Chondrocyte (in vitro differentiated cells): ENCODE measurements around the gene FMNL2. TPM values are rescaled to one million over a fixed set of nuclear protein-coding genes. Genes with fewer than 3 reads are reported as not detected.

ENCODE experiments used
- DNase-seq: peaks from one replicate; pipeline ENCODE4 v3.0.0; 2021; ENCODE audit warnings: mixed read lengths, low spot score
- H3K27ac Mint-ChIP-seq: one replicate; pipeline ENCODE4 v1.8.0; 2021; ENCODE audit warnings: mild to moderate bottlenecking, moderate library complexity, mixed read lengths; ENCODE audit not compliant: unreplicated experiment
- H3K27me3 Mint-ChIP-seq: 2 replicates; pipeline ENCODE4 v1.8.0; 2021; ENCODE audit warnings: low read depth, mixed read lengths
- H3K36me3 Mint-ChIP-seq: 2 replicates; pipeline ENCODE4 v1.8.0; 2021; ENCODE audit warnings: low read depth, mixed read lengths
- H3K4me1 Mint-ChIP-seq: 2 replicates; pipeline ENCODE4 v1.8.0; 2021; ENCODE audit warnings: low read depth, mild to moderate bottlenecking, mixed read lengths
- H3K4me3 Mint-ChIP-seq: one replicate; pipeline ENCODE4 v1.8.0; 2021; ENCODE audit warnings: mild to moderate bottlenecking, moderate library complexity, mixed read lengths; ENCODE audit not compliant: unreplicated experiment
- H3K9me3 Mint-ChIP-seq: 2 replicates; pipeline ENCODE4 v1.8.0; 2021; ENCODE audit warnings: low read depth, mixed read lengths
- CTCF ChIP-seq: fragments of 200-600 bp; sonication (generic); IDR thresholded peaks from 2 replicates; pipeline ENCODE4 v1.5.0; 2021; ENCODE audit warnings: antibody characterized with exemption, mild to moderate bottlenecking, moderate library complexity
- total RNA-seq: library from RNA; stranded (reverse); gene quantifications from 3 replicates; pipeline ENCODE4 v1.2.1, GENCODE V29; 2021

The FMNL2 gene
- total RNA-seq, 1 donor from 2014 or later, result 33.9 TPM

DNA sequence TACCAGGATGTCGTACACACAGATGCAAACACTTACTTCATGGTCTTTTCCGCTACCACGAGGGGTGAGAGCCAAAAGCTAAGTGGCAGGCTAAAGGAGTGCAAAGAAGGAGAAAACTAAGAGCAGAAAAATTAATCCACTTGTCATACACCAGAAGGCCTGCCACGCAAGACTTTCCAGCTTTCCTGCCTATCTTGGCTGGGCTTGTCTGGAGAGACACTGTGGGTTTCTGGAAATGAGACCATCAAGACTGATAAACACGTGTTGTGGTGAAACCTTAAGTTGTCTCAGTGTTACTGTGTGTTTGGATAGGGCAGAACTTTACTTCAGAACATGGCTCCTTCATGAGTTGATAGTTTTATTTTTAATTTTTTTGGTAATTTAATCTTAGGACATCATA lies 175.6 kb downstream of the FMNL2 start:
- Mint-ChIP-seq H3K9me3 (no peaks in the 10 kb centered on the region), H3K27ac (no peak overlapping the region), H3K27me3 (no peaks in the 10 kb centered on the region), H3K36me3 (no peaks in the 10 kb centered on the region), H3K4me3 (no peak overlapping the region), H3K4me1 (peaks cover 51% of the 10 kb centered on the region)
- no peak for TF ChIP-seq CTCF
- DNase-seq, result no peak

DNA sequence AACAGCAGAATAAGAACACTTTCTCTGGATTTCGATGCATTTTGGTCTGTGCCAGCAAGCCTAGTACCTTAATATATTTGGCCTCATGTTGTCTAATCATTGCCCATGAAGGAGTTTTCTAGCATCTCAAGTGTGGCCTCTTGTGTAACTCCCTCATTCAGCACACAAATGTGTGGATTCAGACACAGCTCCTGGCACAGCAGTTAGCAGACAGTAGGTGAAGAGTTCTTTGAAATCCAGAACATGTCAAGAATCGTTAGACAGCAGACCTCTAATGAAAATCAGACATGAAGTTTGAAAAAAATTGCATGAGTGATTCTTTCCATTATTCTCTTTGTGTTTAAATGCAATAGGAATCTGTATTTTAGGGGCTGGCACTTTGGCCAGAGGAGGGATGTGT lies 177.0 kb downstream of the FMNL2 start:
- peaks cover 40% of the 10 kb centered on the region for H3K4me1 Mint-ChIP-seq
- H3K36me3 Mint-ChIP-seq, result no peaks in the 10 kb centered on the region
- H3K9me3 Mint-ChIP-seq, result no peaks in the 10 kb centered on the region
- no peak for TF ChIP-seq CTCF
- H3K27me3 Mint-ChIP-seq, result no peaks in the 10 kb centered on the region
- no peak overlapping the region for H3K27ac Mint-ChIP-seq
- DNase-seq, result no peak
- no peak overlapping the region for H3K4me3 Mint-ChIP-seq

- Mint-ChIP-seq H3K4me1 (peaks cover 32% of the 10 kb centered on the region), H3K36me3 (no peaks in the 10 kb centered on the region), H3K27me3 (no peaks in the 10 kb centered on the region), H3K9me3 (no peaks in the 10 kb centered on the region), H3K4me3 (no peak overlapping the region), H3K27ac (no peak overlapping the region)
- no peak for TF ChIP-seq CTCF
- no peak for DNase-seq
Observed at GRCh38 chr2:152513029-152513428, 178.1 kb downstream of the FMNL2 start.

GRCh38 chr2:152513681-152514080 lies 178.7 kb downstream of the FMNL2 start:
- H3K9me3 Mint-ChIP-seq, result no peaks in the 10 kb centered on the region
- DNase-seq, result no peak
- H3K4me3 Mint-ChIP-seq, result no peak overlapping the region

DNA sequence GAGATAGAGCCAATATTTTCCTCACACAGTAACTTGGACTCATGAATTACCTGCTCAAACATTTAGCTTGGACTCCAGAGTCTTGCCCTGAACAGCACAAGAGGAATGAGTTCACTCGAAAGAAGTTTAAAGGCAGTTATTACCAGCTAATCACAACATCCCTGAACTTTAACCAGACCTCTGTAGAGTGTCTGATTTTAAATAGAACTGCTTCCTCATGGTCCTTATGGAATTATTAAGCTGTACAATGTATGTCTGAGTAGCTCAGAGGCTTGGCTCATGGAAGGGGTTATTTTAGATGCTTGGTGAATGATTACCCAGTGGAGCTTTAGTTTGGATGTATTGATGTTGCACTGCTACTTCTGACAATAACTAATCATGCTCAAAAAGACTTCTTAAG lies 183.1 kb downstream of the FMNL2 start:
- no peak for TF ChIP-seq CTCF
- DNase-seq, result no peak
- H3K27ac Mint-ChIP-seq, result no peak overlapping the region
- H3K36me3 Mint-ChIP-seq, result no peaks in the 10 kb centered on the region
- H3K4me3 Mint-ChIP-seq, result no peak overlapping the region
- no peaks in the 10 kb centered on the region for H3K9me3 Mint-ChIP-seq
- no peaks in the 10 kb centered on the region for H3K27me3 Mint-ChIP-seq
- peaks cover 48% of the 10 kb centered on the region for H3K4me1 Mint-ChIP-seq

More at GRCh38 chr2:152513681-152514080, 178.7 kb downstream of the FMNL2 start:
- no peaks in the 10 kb centered on the region for H3K27me3 Mint-ChIP-seq
- peak overlapping the region; percentile 9 for H3K27ac Mint-ChIP-seq
- TF ChIP-seq CTCF, result no peak
- H3K4me1 Mint-ChIP-seq, result peaks cover 31% of the 10 kb centered on the region
- no peaks in the 10 kb centered on the region for H3K36me3 Mint-ChIP-seq
